IPS-NIHi7 (cell line): ENCODE data around the gene APIP.

Experiments
- DNase-seq: peaks from one replicate; pipeline ENCODE4 v3.0.0; 2012; ENCODE audit warnings: mixed read lengths; ENCODE audit errors: extremely low spot score

Gene APIP, protein sequence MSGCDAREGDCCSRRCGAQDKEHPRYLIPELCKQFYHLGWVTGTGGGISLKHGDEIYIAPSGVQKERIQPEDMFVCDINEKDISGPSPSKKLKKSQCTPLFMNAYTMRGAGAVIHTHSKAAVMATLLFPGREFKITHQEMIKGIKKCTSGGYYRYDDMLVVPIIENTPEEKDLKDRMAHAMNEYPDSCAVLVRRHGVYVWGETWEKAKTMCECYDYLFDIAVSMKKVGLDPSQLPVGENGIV

DNA sequence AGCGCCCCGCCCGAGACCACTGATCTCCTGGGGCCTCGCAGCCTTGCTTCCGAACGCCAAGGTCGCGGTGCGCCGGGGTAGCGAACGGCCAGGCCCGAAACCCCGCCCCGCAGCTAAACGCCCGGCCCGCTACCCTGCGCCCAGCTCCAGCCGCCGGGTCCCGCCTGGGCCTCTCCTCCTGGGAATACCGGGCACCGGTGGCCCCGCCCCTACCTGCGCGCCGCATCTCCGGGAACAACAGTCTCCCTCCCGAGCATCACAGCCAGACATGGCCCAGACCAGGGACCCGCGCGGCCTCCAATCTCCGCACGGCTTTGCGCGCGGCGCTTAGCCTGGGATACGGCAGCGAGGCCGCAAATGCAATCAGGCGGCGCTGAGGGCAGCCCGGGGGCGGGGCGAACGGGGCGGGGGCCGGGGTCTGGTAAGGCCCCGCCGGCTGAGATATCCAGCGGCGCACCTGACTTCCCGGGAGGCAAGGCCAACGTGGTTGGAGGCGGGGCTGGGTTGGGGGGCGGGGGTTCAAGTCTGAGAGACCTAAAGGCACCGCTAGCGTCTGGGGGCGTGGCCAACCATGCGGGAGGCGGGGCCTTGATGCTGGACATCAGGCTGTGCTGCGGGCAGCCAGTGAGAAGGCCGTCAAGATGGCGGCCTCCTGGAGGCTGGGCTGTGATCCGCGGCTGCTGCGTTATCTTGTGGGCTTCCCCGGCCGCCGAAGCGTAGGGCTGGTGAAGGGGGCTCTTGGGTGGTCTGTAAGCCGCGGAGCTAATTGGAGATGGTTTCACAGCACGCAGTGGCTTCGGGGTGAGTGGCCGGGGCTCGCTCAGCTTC is at the start of gene APIP, which contains the start of gene PDHX:
Gene APIP, minus strand, starts transcription at position 365 of the 828 bp plus-strand sequence. Its CDS starts 95 bp downstream, at position 270.
Gene PDHX, plus strand, starts transcription at position 604 of the 828 bp plus-strand sequence. Its CDS starts 38 bp downstream, at position 642.
- DNase-seq = peak; percentile 97

DNA sequence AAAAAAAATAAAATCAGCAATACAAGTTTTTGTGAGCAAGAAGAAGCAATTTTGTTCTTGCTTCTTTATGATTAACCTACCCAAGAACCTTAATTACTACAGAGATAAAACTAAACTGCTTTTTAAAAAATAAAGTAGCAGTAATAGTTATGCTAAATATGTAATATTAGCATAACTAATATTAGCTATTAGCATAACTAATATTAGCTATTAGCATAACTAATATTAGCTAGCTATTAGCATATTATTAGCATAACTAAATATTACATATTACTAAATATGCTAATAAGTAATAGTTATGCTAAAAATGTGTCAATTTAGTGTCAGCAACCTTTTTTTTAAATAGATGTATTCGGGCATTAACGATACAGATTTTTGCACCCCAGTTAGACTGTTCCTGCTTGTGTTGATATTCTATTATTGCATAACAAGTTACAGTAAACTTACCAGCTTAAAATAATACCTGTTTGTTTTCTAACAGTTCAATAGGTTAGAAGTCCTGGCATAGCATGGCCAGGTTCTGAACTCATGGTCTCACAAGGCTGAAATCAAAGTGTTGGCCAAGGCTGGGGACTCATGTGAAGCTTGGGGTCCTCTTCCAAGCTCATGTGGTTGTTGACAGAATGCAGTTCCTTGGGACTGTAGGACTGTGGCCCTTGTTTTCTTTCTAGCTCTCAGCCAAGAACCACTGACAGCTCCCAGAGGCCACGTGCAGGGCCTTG is 48.6 kb upstream of the APIP start:
- DNase-seq = no peak

DNA sequence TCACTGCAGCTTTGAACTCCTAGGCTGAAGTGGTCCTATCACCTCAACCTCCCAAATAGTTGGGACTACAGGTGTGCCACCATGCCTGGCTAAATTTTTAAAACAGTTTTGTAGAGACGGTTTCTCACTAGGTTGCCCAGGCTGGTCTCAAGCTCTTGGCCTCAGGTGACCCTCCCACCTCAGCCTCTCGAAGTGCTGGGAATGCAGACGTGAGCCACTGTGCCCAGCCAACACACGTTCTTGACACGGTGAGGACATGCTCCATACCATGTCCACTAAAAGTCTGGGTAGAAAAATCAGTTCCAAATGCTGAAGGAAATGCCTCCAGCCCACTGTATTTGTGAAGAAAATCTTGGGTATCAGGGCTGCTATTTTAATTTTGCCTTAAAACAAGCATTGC is 47.2 kb upstream of the APIP start:
- no peak for DNase-seq

DNA sequence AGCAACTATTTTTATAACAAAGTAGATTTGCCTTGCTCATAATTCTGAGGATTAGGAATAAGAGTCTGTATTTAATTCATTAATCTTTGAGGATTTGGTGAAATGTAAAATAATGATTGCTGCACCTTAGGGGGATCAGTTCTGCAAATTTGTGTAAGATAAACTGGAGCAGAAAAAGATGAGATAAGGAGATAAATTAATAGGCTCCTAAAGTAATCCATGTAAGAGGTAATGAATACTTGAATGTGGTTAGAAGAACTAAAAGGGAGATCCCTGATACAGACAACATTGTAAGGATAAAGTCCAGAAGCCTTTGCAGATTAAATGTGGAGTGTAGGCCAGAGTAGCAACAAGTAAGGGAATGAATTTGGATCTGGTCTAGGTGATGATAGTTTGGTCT is 45.9 kb upstream of the APIP start:
- no peak for DNase-seq

DNA sequence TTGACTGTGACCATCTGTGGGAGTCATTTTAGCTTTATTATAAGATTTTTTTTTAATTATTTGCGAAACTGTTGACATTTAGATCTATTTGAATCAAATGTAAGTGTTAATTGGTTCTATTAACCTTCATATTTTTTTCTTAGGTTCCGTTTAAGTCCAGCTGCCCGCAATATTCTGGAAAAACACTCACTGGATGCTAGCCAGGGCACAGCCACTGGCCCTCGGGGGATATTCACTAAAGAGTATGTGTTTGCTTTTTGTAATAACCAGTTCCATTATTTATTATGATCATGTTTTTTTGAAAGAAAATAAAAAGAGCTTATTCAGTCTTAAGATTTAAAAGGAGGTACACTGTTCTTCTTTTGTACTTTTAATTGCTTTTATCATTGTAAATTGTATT is 44.1 kb upstream of the APIP start:
- no peak for DNase-seq

DNA sequence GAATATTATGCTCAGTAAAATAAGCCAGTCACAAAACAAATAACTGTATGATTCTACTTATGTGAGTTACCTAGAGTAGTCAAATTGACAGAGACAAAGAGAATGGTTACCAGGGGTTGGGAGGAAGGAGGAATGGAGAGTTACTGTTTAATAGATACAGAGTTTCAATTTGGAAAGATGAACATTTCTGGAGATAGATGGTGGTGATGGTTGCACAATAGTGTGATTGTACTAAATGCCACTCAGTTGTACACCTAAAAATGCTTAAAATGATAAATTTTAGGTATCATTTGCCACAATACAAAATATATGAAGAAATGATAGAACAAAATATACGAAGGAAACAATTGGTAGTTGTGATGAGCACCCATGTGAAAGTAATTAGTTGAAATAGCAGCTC is 43.6 kb upstream of the APIP start:
- DNase-seq = no peak

DNA sequence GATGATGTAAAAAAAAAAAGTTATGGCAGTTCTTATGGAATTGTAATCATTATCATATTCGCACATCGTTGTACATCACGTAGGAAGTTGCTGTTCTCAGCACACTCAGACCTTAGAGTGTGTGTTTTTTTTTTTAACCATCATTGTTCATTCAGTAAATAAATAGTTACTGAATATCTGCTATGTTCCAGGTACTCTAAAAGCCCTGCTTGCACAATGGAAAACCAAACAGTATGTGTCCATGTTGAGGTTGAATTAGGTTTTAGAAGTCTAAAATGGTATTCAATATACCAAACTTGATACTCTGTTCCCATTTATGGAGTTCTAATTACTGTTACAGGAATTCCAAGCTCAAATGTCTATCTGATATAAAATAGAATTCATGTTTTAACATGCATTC is 41.4 kb upstream of the APIP start:
- no peak for DNase-seq

DNA sequence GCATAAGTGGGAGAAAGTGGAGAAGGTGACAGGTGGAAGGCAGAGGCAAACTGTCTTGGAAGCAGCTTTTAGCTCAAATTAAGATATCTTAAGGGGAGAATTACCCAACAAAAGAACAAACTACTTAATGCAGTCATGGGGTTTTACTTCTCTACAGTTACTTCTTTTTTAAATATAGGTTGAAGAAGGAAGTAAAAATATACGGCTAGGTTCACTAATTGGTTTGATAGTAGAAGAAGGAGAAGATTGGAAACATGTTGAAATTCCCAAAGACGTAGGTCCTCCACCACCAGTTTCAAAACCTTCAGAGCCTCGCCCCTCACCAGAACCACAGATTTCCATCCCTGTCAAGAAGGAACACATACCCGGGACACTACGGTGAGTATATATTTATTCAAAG is 41.0 kb upstream of the APIP start:
- DNase-seq = no peak

DNA sequence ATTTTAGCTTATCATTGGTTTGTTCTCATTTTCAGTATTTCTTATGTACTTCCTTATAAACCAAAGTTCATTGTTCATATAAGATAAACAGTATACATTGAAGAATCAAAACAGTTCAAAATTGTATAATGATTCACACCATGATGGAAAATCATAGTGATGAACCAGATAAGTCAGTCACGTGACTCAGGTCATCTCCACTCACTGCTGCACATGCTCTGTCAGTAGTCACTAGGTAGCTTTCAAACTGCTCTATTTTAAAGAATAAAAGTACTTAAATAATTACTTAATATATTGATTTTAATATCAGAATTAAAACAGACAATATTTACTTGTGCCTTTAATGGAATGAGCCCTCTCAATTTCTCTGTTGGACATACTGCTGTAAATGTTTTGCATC is 37.8 kb upstream of the APIP start:
- DNase-seq = no peak

DNA sequence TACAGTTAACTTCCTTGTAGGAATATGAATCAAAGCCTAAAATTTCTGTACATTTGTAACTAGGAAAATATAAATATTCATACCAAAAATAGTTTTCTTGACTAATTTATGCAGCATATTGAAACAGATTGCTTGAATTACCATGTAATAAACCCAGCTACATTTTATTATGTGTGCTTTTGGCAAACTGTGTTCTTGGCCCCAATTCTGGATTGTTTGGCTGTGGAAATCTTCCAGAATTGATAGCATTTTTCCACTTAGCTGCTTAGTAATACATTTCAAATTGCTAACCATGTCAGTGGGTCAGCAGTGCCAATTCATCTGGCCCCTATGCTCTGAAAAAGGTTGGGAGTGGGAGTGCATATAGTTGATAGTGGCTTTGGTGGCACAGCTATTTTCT is 32.5 kb upstream of the APIP start:
- DNase-seq = no peak

DNA sequence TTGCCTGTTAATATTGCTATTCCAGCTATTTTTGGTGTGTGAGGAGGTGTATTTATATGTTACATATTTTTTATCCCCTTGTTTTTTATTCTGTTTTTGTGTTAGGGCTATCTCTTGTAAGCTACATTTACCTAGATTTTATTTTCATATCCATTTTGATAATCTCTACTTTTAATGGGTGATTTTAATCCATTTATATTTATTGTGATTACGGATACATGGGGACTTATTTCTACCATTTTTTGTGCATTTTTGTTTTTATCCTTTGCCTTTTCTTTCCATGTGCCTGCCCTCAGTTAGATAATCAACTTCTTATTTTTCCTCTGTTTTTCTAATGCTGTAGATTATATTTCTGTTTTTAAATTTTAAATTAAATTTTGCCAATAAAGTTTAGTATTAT is 28.5 kb upstream of the APIP start:
- no peak for DNase-seq

DNA sequence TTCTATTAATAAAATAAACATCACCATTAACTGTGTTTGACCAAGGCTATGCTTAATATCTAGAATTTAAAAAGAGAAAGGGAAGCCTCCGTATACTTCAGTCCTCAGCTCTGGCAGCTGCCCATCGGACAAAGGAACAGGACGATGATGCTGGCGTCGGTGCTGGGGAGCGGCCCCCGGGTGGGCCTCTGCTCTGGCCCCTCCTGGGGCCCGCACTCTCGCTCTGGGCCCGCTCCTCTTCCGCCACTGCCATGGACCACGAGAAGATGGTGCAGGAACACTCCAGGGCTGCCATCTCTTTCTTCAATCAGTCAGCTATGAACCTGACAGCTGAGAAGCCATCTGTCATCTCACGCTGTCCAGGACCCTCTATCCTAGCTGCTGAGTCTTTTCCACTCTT is 25.5 kb upstream of the APIP start:
- no peak for DNase-seq

DNA sequence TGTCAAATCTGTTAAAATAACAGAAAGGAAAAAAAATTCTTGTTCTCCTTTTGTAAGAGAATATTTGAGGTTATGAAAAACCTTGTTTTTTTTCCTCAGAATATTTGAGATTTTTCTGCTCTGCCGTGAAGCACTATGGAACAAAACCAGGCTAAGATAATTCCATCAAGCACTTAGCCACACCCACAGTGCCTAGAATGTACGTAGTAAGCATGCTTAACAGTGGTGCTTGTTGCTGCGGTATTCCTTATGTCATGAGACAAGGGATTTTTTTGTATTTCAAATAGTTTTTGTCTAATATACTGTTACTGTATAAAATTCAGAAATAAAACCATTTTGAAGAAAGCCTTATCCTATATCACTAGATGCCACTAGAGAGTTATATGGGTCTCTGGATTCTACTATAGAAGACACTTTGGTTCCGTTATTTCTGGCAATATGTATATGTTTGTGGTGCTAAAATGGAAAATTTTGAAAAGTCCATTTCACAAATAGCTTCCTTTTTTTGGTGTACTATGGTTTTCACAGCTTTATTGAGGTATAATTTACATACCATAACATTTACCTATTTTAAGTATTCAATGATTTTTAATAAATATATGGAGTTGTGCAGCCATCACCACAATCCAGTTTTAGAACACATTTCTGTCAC is 24.0 kb upstream of the APIP start:
- DNase-seq = no peak

DNA sequence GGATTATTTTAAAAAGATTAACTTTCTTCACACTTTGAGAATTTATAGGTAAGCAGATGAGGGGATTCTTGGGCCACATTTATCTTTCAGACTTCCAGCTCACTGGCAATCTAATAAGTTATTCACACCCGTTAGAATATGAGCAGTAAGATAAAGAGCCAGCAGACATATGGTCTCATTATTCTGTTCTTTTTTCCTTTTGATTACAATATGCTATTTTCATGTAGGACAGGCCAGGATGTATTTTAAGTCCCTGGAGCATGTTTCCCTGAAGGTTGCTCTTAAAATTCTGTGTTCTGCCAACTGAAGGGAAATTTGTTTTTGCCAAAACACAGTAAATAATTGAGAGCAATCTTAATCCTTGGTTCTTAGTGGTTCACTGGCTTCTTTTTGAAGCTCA is 22.4 kb upstream of the APIP start:
- no peak for DNase-seq

DNA sequence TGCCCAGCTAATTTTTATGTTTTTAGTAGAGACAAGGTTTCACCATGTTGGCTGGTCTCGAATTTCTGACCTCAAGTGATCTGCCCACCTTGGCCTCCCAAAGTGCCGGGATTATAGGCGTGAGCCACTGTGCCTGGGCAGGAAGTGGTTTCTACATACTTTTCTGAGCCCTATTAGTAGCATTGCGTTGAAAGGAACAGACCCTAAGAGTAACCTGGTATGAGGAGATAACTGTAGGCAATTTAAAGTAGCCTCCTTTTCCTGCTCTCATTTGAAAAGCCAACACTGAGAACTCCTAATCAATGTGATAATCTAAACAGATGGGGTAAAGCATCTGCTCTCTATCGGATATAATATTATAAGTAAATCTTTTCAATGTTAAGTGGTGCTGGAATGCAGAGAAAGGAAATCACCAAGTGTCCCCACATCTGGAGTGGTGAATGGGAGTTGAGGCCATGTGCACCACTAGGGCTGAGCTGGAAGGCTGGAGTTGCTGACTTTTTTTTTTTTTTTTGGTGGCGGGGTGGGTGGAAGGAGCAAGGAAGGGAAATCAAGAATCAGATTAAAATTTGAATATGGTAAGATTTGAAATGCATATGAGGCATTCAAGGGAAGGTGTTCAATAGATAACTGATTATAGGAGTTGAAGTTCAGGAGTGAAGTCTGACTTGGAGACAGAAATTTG is 20.9 kb upstream of the APIP start:
- no peak for DNase-seq

DNA sequence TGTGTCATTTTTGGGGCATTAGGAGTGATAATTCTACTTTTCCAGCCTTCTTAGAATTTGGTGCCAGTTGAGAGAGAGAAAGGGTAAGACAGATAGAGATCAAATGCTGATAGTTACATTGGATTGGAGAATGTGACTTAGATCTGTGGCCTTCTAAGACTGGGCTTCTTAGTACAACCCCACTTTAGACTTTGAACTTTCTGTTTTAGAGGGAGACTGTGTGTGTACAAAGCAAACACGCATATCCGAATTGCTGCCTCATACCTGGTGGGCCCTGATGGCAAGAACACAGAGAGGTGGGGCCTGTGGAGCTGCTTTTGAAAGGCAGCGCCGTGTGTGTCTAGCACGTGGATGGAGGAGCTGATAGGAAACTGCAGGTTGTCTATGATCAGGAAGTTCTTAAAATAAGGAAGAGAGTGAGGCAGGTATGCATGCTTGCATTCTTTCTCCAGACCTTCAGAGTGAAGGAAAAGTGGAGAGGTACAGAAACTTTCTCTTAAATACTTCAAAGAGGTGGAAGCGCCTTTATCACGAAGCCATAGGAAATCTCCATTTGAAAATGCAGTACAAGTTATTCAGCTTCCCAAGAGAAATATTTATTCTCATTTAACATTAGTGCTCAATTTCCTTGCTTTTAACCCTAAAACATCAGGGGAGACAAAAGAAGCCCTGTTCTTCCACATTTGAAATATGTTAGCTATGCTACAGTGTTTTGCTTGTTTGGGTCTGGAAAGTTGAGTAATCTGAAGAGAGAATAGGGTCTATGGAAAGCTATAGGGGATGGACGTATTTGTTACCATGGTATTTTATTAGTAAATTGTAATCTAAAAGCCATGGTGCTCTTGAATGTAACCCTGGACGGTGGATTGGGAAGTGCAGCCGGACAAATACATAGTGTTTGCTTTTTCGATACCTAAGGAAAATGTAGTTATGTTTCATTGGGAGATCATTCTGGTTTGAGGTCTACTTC is 13.9 kb upstream of the APIP start:
- DNase-seq = no peak

DNA sequence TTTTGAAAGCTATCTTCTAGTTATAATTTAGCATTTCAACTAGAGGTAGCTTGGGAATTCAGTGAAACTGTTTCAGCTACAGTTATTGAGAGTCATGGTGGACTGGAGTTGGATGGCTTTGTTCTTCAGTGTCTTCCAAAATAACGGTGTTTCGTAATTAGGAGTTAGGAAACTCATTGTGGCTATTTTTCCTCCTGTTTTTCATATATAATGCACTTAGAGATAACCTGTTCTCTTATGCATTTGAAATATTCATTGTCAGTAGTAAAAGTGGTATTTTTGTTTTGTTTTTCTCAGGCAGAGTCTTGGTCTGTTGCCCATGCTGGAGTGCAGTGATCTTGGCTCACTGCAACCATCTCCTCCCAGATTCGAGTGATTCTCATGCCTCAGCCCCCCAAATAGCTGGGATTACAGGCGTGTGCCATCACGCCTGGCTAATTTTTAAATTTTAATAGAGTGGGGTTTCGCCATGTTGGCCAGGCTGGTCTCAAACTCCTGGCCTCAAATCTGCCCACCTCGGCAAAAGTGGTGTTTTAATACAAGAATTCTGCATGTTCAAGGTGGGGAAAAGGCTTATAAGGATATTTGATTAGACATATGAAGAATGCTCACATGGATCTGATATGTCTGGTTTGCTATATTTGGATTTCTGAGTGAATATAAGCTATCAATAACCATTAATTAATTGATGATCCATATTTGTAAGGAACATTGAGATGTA is 12.9 kb upstream of the APIP start:
- no peak for DNase-seq

DNA sequence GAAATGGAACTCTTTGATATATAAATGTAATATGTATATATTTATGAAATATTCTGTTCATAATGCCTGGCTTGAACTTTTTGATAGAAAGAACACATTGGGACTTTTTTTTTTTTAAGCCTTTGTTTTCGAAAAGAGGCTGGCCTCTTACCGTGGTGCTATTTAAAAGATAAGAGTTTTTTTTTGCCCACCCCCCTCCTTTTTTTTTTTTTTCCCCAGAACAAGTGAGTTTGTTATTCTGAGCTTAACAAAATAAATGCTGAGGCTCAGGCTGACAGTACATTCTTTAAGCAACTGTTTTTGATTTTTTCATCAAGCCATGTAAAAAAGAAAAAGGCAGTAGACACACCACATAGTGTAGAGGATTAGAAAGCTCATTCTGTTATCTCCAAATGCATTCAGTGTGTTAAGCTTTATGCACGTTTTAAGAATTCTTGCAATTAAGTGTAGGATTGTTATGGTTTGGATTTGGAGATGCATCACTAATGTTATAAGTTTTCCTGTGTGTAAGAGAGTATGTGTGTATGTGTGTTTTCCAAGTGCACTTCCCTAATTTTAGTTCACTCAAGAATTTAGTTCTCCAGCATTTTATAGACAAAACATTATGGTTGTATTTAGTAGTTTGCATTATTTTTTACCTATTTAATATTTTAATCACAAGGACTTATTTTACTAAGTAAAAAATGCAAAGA is 12.2 kb upstream of the APIP start:
- no peak for DNase-seq

DNA sequence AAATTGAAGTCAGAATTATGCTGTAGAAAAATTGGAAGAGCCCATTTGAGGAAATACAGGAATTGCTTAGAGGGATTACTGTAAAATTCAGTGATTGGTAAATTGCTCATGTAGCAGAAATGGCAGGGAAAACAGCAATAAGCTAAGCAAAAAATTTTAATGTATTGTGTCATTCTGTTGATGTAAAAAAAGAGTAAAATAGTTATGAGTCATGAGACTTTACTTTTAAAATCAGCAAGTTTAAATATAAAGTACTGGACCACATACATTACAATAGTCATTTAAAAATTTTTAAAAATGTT is 10.6 kb upstream of the APIP start:
- no peak for DNase-seq
